Osteocyte (in vitro differentiated cells): ENCODE data around the gene PKP3. TPM values are rescaled to one million over a fixed set of nuclear protein-coding genes. Genes with fewer than 3 reads are reported as not detected.

Source experiments
- DNase-seq: peaks from one replicate; pipeline ENCODE4 v3.0.0; 2021; ENCODE audit warnings: mixed read lengths; ENCODE audit not compliant: unreplicated experiment; ENCODE audit errors: extremely low spot score
- H3K27ac Mint-ChIP-seq: one replicate; pipeline ENCODE4 v1.8.0; 2021; ENCODE audit warnings: mild to moderate bottlenecking, mixed read lengths; ENCODE audit not compliant: unreplicated experiment
- H3K27me3 Mint-ChIP-seq: one replicate; pipeline ENCODE4 v1.8.0; 2021; ENCODE audit warnings: mixed read lengths; ENCODE audit not compliant: unreplicated experiment
- H3K36me3 Mint-ChIP-seq: one replicate; pipeline ENCODE4 v1.8.0; 2021; ENCODE audit warnings: mixed read lengths; ENCODE audit not compliant: unreplicated experiment
- H3K4me1 Mint-ChIP-seq: one replicate; pipeline ENCODE4 v1.8.0; 2021; ENCODE audit warnings: mixed read lengths; ENCODE audit not compliant: unreplicated experiment
- H3K4me3 Mint-ChIP-seq: one replicate; pipeline ENCODE4 v1.8.0; 2021; ENCODE audit warnings: mild to moderate bottlenecking, moderate library complexity, mixed read lengths; ENCODE audit not compliant: unreplicated experiment
- H3K9me3 Mint-ChIP-seq: one replicate; pipeline ENCODE4 v1.8.0; 2021; ENCODE audit warnings: mixed read lengths; ENCODE audit not compliant: unreplicated experiment
- total RNA-seq: library from RNA; stranded (reverse); gene quantifications from 2 replicates; pipeline ENCODE4 v1.2.1, GENCODE V29; 2021
- TF ChIP-seq, protein P1 (sequence below): fragments of 200-600 bp; sonication (generic); IDR thresholded peaks from 2 replicates; pipeline ENCODE4 v1.5.0; 2021; ENCODE audit warnings: antibody characterized with exemption, mild to moderate bottlenecking, moderate library complexity

The PKP3 gene
- total RNA-seq, 1 donor from 2014 or later: 0.40 TPM

DNA sequence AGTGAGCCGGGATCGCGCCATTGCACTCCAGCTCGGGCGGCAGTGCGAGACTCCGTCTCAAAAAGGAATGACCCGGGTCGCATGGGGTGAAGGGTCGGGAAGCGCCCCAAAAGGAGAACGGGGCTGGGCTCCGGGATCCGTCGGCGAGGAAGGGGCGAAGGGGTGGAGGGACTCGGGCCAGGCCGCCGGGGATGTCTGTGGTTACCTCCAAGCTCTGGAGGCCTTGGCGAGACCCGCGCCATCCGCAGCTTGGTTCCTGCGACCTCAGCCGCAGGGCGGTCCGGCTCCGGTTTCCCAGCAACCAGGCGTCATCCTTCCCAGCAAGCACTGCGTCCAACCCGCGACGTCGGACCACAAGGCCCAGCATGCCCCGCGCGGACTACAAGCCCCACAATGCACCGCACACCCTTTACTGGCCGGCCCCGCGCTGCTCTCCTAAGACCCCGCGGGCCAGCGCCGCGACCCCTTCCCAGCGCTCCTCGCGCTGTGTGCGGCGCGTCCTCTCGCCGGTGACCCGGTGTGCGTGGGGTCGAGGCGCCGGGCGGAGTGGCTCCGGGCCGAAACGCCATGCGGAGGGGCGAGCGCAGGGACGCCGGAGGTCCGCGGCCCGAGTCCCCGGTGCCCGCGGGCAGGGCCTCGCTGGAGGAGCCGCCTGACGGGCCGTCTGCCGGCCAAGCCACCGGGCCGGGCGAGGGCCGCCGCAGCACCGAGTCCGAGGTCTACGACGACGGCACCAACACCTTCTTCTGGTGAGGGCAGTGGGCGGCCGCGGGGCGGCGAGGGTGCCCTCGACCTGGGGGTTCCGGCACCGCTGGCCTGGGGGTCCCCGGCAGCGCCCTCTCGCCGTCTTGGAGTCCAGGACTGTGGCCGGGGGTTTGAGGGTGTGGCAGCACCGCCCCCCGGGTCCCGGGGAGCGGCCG lies 56.1 kb downstream of the PKP3 start, which contains the start of gene PTDSS2:
PTDSS2 (plus strand) TSS at position 391 of the 920 bp plus-strand sequence; CDS start at position 568, 177 bp downstream.
- peak; percentile 98 for DNase-seq
- peaks cover 9% of the 10 kb centered on the region for H3K36me3 Mint-ChIP-seq
- no peaks in the 10 kb centered on the region for H3K27me3 Mint-ChIP-seq
- H3K4me3 Mint-ChIP-seq: peak within 1 kb of the TSS; percentile 98
- TF ChIP-seq, protein P1, sequence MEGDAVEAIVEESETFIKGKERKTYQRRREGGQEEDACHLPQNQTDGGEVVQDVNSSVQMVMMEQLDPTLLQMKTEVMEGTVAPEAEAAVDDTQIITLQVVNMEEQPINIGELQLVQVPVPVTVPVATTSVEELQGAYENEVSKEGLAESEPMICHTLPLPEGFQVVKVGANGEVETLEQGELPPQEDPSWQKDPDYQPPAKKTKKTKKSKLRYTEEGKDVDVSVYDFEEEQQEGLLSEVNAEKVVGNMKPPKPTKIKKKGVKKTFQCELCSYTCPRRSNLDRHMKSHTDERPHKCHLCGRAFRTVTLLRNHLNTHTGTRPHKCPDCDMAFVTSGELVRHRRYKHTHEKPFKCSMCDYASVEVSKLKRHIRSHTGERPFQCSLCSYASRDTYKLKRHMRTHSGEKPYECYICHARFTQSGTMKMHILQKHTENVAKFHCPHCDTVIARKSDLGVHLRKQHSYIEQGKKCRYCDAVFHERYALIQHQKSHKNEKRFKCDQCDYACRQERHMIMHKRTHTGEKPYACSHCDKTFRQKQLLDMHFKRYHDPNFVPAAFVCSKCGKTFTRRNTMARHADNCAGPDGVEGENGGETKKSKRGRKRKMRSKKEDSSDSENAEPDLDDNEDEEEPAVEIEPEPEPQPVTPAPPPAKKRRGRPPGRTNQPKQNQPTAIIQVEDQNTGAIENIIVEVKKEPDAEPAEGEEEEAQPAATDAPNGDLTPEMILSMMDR: no peak
- peak within 1 kb of the TSS; percentile 97 for H3K27ac Mint-ChIP-seq
- H3K4me1 Mint-ChIP-seq: peaks cover 26% of the 10 kb centered on the region
- no peaks in the 10 kb centered on the region for H3K9me3 Mint-ChIP-seq

DNA sequence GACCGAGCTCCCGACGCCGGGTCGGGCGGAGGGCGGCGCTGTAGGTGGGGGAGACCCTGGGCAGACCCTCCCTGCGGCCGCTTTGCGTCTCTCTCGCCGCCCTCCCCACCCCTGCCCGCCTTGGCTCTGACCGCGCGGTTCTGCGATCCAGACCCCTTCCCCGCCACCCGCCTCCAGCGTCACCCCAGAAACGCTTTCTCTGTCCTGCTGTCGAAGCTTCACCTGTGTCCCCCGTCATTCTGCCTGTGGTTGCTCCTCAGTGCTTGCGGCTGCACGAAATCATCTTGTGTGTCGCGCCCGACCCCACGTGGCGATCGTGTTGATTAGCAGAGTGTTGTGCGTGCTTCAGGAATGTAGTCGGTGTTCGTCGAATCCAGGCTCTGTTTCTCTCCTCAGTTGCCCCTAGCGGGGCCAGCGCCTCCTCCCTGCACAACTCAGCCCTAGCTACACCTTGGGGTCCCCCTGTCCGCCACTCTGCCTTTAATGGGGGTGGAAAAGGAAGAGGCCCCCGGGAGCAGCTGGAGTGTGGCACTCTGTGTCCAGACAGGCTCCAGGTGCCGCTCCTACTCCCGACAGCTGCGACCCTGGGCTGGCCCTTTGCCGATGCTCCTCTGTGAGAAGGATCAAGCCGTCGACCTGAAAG lies 56.9 kb downstream of the PKP3 start:
- no peaks in the 10 kb centered on the region for H3K27me3 Mint-ChIP-seq
- peaks cover 32% of the 10 kb centered on the region for H3K4me1 Mint-ChIP-seq
- H3K27ac Mint-ChIP-seq: peak overlapping the region; percentile 77
- DNase-seq: no peak
- TF ChIP-seq, protein P1: peak; percentile 38
- peaks cover 9% of the 10 kb centered on the region for H3K36me3 Mint-ChIP-seq
- H3K4me3 Mint-ChIP-seq: peak overlapping the region; percentile 98
- H3K9me3 Mint-ChIP-seq: no peaks in the 10 kb centered on the region

DNA sequence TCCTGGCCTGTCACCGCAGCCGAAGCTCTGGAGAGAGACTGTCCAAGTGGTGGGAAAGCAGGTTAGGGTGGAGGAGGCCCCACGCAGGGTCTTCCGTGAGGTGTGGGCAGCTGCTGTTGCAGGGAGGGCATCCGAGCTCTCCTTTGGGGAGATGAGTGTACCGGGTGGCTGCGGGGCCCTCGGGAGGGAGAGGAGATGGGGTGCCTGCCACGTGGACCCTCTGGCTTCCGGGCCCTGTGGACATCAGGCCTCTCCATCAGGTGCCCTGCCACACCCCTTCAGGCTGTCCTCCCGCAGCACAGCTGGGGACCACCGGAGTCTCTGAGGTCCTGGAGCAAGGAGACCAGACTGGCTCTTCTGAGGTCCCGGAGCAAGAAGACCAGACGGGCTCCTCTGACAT lies 57.7 kb downstream of the PKP3 start:
- no peak for DNase-seq
- H3K27ac Mint-ChIP-seq: peak overlapping the region; percentile 77
- H3K36me3 Mint-ChIP-seq: peaks cover 9% of the 10 kb centered on the region
- no peaks in the 10 kb centered on the region for H3K27me3 Mint-ChIP-seq
- peaks cover 34% of the 10 kb centered on the region for H3K4me1 Mint-ChIP-seq
- H3K4me3 Mint-ChIP-seq: peak overlapping the region; percentile 98
- TF ChIP-seq, protein P1: no peak
- no peaks in the 10 kb centered on the region for H3K9me3 Mint-ChIP-seq

DNA sequence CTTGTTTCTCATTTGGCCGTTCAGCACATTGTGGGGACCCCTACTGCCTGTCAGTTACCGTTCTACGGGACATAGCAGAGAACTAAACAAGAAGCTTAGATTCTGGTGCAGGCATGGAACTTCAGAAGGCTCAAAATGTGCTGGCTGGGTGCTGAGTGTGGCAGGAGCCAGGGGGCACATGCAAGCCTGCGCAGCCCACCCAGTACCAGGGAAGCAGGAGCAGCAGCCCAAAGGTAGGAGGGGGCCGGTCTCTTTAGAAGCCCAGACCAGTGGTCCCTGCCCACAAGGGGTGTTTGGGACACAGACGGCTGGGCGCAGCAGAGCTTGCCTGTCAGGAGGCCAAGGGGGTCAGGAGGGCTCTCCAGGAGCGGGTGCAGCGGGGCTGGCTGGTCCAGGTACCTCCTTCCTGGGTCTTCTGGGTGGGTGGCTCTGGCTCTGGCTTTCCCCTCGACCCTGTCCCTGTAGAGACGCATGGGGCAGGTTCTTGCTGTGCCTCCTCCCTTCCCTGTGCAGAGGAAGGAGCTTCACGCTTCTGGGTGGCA lies 58.3 kb downstream of the PKP3 start:
- Mint-ChIP-seq H3K36me3 (peaks cover 9% of the 10 kb centered on the region), H3K4me3 (peak overlapping the region; percentile 98), H3K9me3 (no peaks in the 10 kb centered on the region), H3K27ac (no peak overlapping the region), H3K27me3 (no peaks in the 10 kb centered on the region), H3K4me1 (peaks cover 36% of the 10 kb centered on the region)
- TF ChIP-seq, protein P1: no peak
- DNase-seq: no peak
